K562 (cell line): ENCODE results near the gene FAM222A. TPM values are rescaled to one million over a fixed set of nuclear protein-coding genes. Genes with fewer than 3 reads are reported as not detected.

Experiments used
- ATAC-seq: fragments of 200-7000 bp; cut with Tn5 transposase; 3 replicates; pipeline ENCODE4 v1.9.1; 2020; ENCODE audit warnings: moderate library complexity
- BruUV-seq: library from RNA; stranded (reverse); fragments of 400-500 nt; replicated peaks from 2 replicates; lab custom pipeline; 2021; lab: Mats Ljungman, UMichigan
- CTCF ChIA-PET: fragments of 300-600 bp; formaldehyde crosslinking; extraction: SDS; loops from one replicate; lab custom pipeline; 2021; ENCODE audit warnings: low intra/inter-chr PET ratio; lab: Yijun Ruan, JAX
- POLR2A ChIA-PET: fragments of 300-600, 350-650 bp; sonication (Branson Sonifier 250); formaldehyde crosslinking; extraction: SDS; loops from one replicate; lab custom pipeline; 2021; ENCODE audit warnings: antibody characterized with exemption, inconsistent platforms; lab: Yijun Ruan, JAX
- DNase-seq, 4 experiments: peaks; one replicate each; pipeline versions ENCODE4 v3.0.0 to v3.0.0-alpha.2; 2011 to 2018; ENCODE audit warnings: low spot score in 3 of 4, mixed read lengths in 3 of 4; ENCODE audit errors: extremely low read depth in 1 of 4
- FAIRE-seq: peaks from 2 replicates; lab custom pipeline; 2011; peaks lifted over from hg19 to GRCh38; lab: Jason Lieb, UNC
- H2AFZ ChIP-seq: 2 replicates; pipeline ENCODE4 v1.6.0; 2011; ENCODE audit warnings: low read depth, low read length, control low read depth, inconsistent platforms
- H3K27ac ChIP-seq: fragments of 200-600 bp; 3 replicates; pipeline ENCODE4 v1.8.0; 2011; ENCODE audit warnings: low read depth, mild to moderate bottlenecking, control low read depth, inconsistent platforms, low read length, moderate library complexity, mixed read lengths; ENCODE audit errors: extremely low read depth
- H3K27me3 ChIP-seq, 2 experiments: fragments of 300-600 bp in 1 of 2; 2 replicates in 1 of 2; 3 replicates in 1 of 2; pipeline versions ENCODE4 v1.6.0 to v1.8.0; 2011; ENCODE audit warnings: inconsistent platforms in 2 of 2, low read length in 2 of 2, mild to moderate bottlenecking in 1 of 2, mixed read lengths in 1 of 2, moderate library complexity in 1 of 2; ENCODE audit not compliant: control insufficient read depth in 2 of 2, insufficient read depth in 2 of 2
- H3K36me3 ChIP-seq: fragments of 300-600 bp; 3 replicates; pipeline ENCODE4 v1.8.0; 2011; ENCODE audit warnings: mild to moderate bottlenecking, low read length, inconsistent platforms; ENCODE audit not compliant: control insufficient read depth, insufficient read depth
- H3K4me1 ChIP-seq, 2 experiments: fragments of 200-600 bp in 1 of 2; replicated peaks in 1 of 2; 2 replicates in 1 of 2; 3 replicates in 1 of 2; pipeline versions ENCODE4 v1.5.1 to v1.8.0; 2011; ENCODE audit warnings: inconsistent platforms in 2 of 2, low read length in 2 of 2, mild to moderate bottlenecking in 1 of 2, mixed read lengths in 1 of 2, moderate library complexity in 1 of 2; ENCODE audit not compliant: control insufficient read depth in 2 of 2, insufficient read depth in 2 of 2
- H3K4me2 ChIP-seq: 2 replicates; pipeline ENCODE4 v1.6.1; 2011; ENCODE audit warnings: low read length, control low read depth, inconsistent platforms, mixed read lengths; ENCODE audit not compliant: insufficient read depth
- H3K4me3 ChIP-seq: fragments of 200-600 bp; sonication (generic), shearing (Covaris generic); 2 replicates; pipeline ENCODE4 v1.5.1; 2016; ENCODE audit warnings: control low read depth, inconsistent platforms
- H3K79me2 ChIP-seq: fragments of 200-600 bp; 3 replicates; pipeline ENCODE4 v1.8.0; 2011; ENCODE audit warnings: low read length, inconsistent platforms; ENCODE audit not compliant: control insufficient read depth, insufficient read depth
- H3K9ac ChIP-seq, 2 experiments: 2 replicates each; pipeline versions ENCODE4 v1.6.0 to v1.6.1; 2011; ENCODE audit warnings: low read depth in 2 of 2, low read length in 2 of 2, control low read depth in 1 of 2, inconsistent platforms in 1 of 2, mild to moderate bottlenecking in 1 of 2, mixed read lengths in 1 of 2; ENCODE audit not compliant: insufficient read depth in 1 of 2
- H3K9me1 ChIP-seq: one replicate; pipeline ENCODE4 v1.6.0; 2011; ENCODE audit warnings: inconsistent platforms, mild to moderate bottlenecking, low read length, moderate library complexity; ENCODE audit not compliant: control insufficient read depth, insufficient read depth
- H3K9me3 ChIP-seq: replicated peaks from 2 replicates; pipeline ENCODE4 v1.5.1; 2011; ENCODE audit warnings: low read depth, low read length, inconsistent platforms; ENCODE audit not compliant: control insufficient read depth, insufficient read depth
- H4K20me1 ChIP-seq: replicated peaks from 2 replicates; pipeline ENCODE4 v1.6.1; 2011; ENCODE audit warnings: low read length, inconsistent platforms, mixed read lengths; ENCODE audit not compliant: control insufficient read depth, insufficient read depth
- CCNT2 ChIP-seq: IDR thresholded peaks from 2 replicates; pipeline ENCODE4 v1.6.1; 2011; ENCODE audit warnings: borderline replicate concordance, low read depth, mild to moderate bottlenecking, moderate library complexity, mixed read lengths, low read length; ENCODE audit not compliant: insufficient read length; ENCODE audit errors: extremely low read depth
- ETV6 ChIP-seq, 3 experiments: fragments of 150-350 bp in 1 of 3; sonication (generic) in 1 of 3; formaldehyde crosslinking in 1 of 3; IDR thresholded peaks; 2 replicates each; pipeline versions ENCODE4 v1.6.1 to v1.8.0; 2014 to 2022; ENCODE audit warnings: borderline replicate concordance in 2 of 3, low read depth in 2 of 3, antibody characterized with exemption in 1 of 3, low read length in 1 of 3, mild to moderate bottlenecking in 1 of 3, missing genetic modification reagents in 1 of 3
- HLTF ChIP-seq: fragments of 450-650 bp; IDR thresholded peaks from 2 replicates; pipeline ENCODE4 v1.6.1; 2016
- ID3 ChIP-seq, 2 experiments: fragments of 250-450 bp in 1 of 2; fragments of 450-650 bp in 1 of 2; sonication (Bioruptor Pico) in 1 of 2; IDR thresholded peaks; 2 replicates each; pipeline versions ENCODE4 v1.6.1 to v1.8.0; 2016 to 2021; ENCODE audit warnings: mild to moderate bottlenecking in 2 of 2, moderate library complexity in 2 of 2, missing compliant biosample characterization in 1 of 2, missing genetic modification characterization in 1 of 2
- KLF10 ChIP-seq: fragments of 250-450 bp; sonication (Bioruptor Pico); IDR thresholded peaks from 2 replicates; pipeline ENCODE4 v1.6.1; 2021; ENCODE audit warnings: matching md5 sums
- MITF ChIP-seq: IDR thresholded peaks from 2 replicates; pipeline ENCODE4 v1.6.1; 2014; ENCODE audit warnings: antibody characterized with exemption
- MYNN ChIP-seq, 2 experiments: sonication (generic); formaldehyde crosslinking in 1 of 2; IDR thresholded peaks; 2 replicates each; pipeline versions ENCODE4 v1.5.0 to v1.6.1; 2016 to 2020; ENCODE audit warnings: antibody characterized with exemption in 1 of 2, missing genetic modification reagents in 1 of 2
- OTX1 ChIP-seq: fragments of 450-650 bp; formaldehyde crosslinking; IDR thresholded peaks from 2 replicates; pipeline ENCODE4 v1.4.0; 2022; ENCODE audit warnings: mild to moderate bottlenecking
- RBBP5 ChIP-seq: fragments of 200-600 bp; sonication (generic); IDR thresholded peaks from 2 replicates; pipeline ENCODE4 v1.6.1; 2012; ENCODE audit warnings: borderline replicate concordance, mild to moderate bottlenecking, low read length, control low read depth, inconsistent platforms; ENCODE audit not compliant: insufficient read depth, poor library complexity, severe bottlenecking
- RFX5 ChIP-seq: IDR thresholded peaks from 2 replicates; pipeline ENCODE4 v1.6.1; 2011; ENCODE audit warnings: low read depth, mild to moderate bottlenecking, improper control_type of control experiment, low read length
- SIN3B ChIP-seq: fragments of 450-650 bp; IDR thresholded peaks from 2 replicates; pipeline ENCODE4 v1.6.1; 2017; ENCODE audit warnings: low read depth, mild to moderate bottlenecking, moderate library complexity
- TFAP4 ChIP-seq: sonication (generic); formaldehyde crosslinking; IDR thresholded peaks from 2 replicates; pipeline ENCODE4 v1.8.0; 2022; ENCODE audit warnings: missing genetic modification reagents, mild to moderate bottlenecking, moderate library complexity, borderline replicate concordance
- THRB ChIP-seq: fragments of 450-650 bp; formaldehyde crosslinking; conservative IDR thresholded peaks from 2 replicates; pipeline ENCODE4 v1.4.0; 2022; ENCODE audit warnings: mild to moderate bottlenecking, missing genetic modification characterization
- TRIM28 ChIP-seq: fragments of 450-650 bp; IDR thresholded peaks from 2 replicates; pipeline ENCODE4 v1.6.1; 2017
- U2AF1 ChIP-seq: fragments of 200-400 bp; formaldehyde crosslinking; optimal IDR thresholded peaks from 2 replicates; pipeline ENCODE3; 2017; ENCODE audit warnings: mild to moderate bottlenecking, low read depth, low read length, moderate library complexity
- ZNF24 ChIP-seq: fragments of 450-650 bp; IDR thresholded peaks from 2 replicates; pipeline ENCODE4 v1.6.1; 2016
- WGBS: fragments of 100-300 bp; shearing (Covaris generic); methylation state at CpG from one replicate; pipeline ENCODE4 v1.1.6; 2016; ENCODE audit warnings: low coverage, mixed read lengths; ENCODE audit not compliant: insufficient coverage; ENCODE audit errors: missing lambda C conversion rate; 5-methylcytosine and 5-hydroxymethylcytosine counted together
- in situ Hi-C: fragments of 300-500 bp; cut with MboI; formaldehyde crosslinking; loops from 4 replicates; pipeline ENCODE4 v1.15.0; 2018; ENCODE audit warnings: inconsistent platforms, mixed read lengths
- intact Hi-C: fragments of 100-400 bp; cut with micrococcal nuclease; formaldehyde crosslinking; loops from 2 replicates; pipeline ENCODE4 v1.14.2; 2022
- polyA plus RNA-seq, 8 experiments: library from polyadenylated mRNA; depleted of rRNA in 4 of 8; stranded (reverse) in 5 of 8; unstranded in 3 of 8; fragments of >200 nt; fragmentation: Nextera tagmentation in 2 of 8; fragmentation: Illumina TruSeq in 1 of 8; extraction: Ambion mirVana in 2 of 8; extraction: Trizol in 1 of 8; gene quantifications; 2 replicates each; pipeline versions ENCODE4 v1.2.1 to v1.2.3, GENCODE V29; 2011 to 2014; ENCODE audit warnings: inconsistent platforms in 1 of 8, missing spikeins in 1 of 8
- total RNA-seq, 7 experiments: library from RNA; depleted of rRNA in 6 of 7; stranded (reverse); fragments of >200 nt in 6 of 7; fragmentation: Illumina TruSeq in 2 of 7; extraction: Trizol in 2 of 7; gene quantifications; 2 replicates each; pipeline versions ENCODE4 v1.2.1 to v1.2.3, GENCODE V29; 2011 to 2021; ENCODE audit warnings: low replicate concordance in 1 of 7

The FAM222A gene
- total and polyA plus RNA-seq, 9 of the 15 experiments (the other 6 are each of a cell fraction or from before 2014, with no cell fraction given): 0.03 to 0.36 (median 0.12) TPM; not detected in 1

GRCh38 chr12:109759595-109759994 lies 46.0 kb downstream of the FAM222A start:
- in situ Hi-C loops: no loop called here
- peaks cover 12 to 50% of the 10 kb centered on the region in 2 experiments; a peak in 3 of 5 replicates for H3K27me3 ChIP-seq
- ATAC-seq (no peak), FAIRE-seq (no peak), DNase-seq (no peak)
- no peaks in the 10 kb centered on the region; the same call in 1 of the 2 replicates for H4K20me1 ChIP-seq
- no TSS peak for BruUV-seq
- no peaks in the 10 kb centered on the region for H3K9me1 ChIP-seq
- peaks cover 3% of the 10 kb centered on the region; the same call in 1 of the 2 replicates for H3K9me3 ChIP-seq
- H3K27ac ChIP-seq: no peak overlapping the region
- H3K79me2 ChIP-seq: no peaks in the 10 kb centered on the region
- intact Hi-C loops: no loop called here
- 2% methylated on average over 12 of the region's 13 CpGs for WGBS
- ChIA-PET POLR2A (interaction anchor here (0.6 to 0.7 kb wide), 2 partner anchors 9 to 12 kb away, joined by 3 to 4 read pairs; no protein-coding TSS in a partner anchor), CTCF (no interaction called here)
- H3K4me1 ChIP-seq: no peaks in the 10 kb centered on the region; a peak in 1 of 5 replicates
- no peak overlapping the region for H2AFZ ChIP-seq
- H3K9ac ChIP-seq: no peak overlapping the region
- no peaks in the 10 kb centered on the region for H3K36me3 ChIP-seq
- TF ChIP-seq RFX5 (no peak), TFAP4 (CRISPR knock-in tag) (no peak), KLF10 (CRISPR knock-in tag) (no peak), MYNN (IDR thresholded peaks at IDR 0.05) (no peak), MYNN (CRISPR knock-in tag; IDR thresholded peaks at IDR 0.05) (no peak), TRIM28 (no peak), OTX1 (no peak), ID3 (CRISPR knock-in tag; IDR thresholded peaks at IDR 0.05) (no peak), ID3 (tag; IDR thresholded peaks at IDR 0.05) (no peak), CCNT2 (no peak), SIN3B (no peak), ZNF24 (no peak), MITF (no peak), RBBP5 (no peak), HLTF (no peak), U2AF1 (no peak), THRB (CRISPR knock-in tag) (no peak), ETV6 (IDR thresholded peaks at IDR 0.05; ENCODE audit: borderline replicate concordance in 1 of 2, low read depth in 2 of 2, low read length in 1 of 2) (no peak), ETV6 (CRISPR knock-in tag; IDR thresholded peaks at IDR 0.05; ENCODE audit: borderline replicate concordance) (no peak)
- H3K4me2 ChIP-seq: no peak overlapping the region
- no peak overlapping the region for H3K4me3 ChIP-seq
